Endothelial cell of umbilical vein (primary cell): Measurements from ENCODE around the gene ICAM1. TPM values are rescaled to one million over a fixed set of nuclear protein-coding genes. Genes with fewer than 3 reads are reported as not detected.

Experiments
- BruUV-seq: library from RNA; stranded (reverse); fragments of 400-500 nt; replicated peaks from 2 replicates; lab custom pipeline; 2021; lab: Mats Ljungman, UMichigan
- CTCF ChIA-PET: fragments of 300-600, 350-600 bp; sonication (Branson Sonifier 250); formaldehyde crosslinking; loops from one replicate; lab custom pipeline; 2021; ENCODE audit warnings: antibody characterized with exemption, inconsistent platforms; lab: Charles Lee
- POLR2A ChIA-PET: fragments of 300-600, 350-600 bp; sonication (Branson Sonifier 250); formaldehyde crosslinking; loops from one replicate; lab custom pipeline; 2021; ENCODE audit warnings: antibody characterized with exemption, inconsistent platforms; lab: Charles Lee
- DNase-seq: peaks from one replicate; pipeline ENCODE4 v3.0.0-alpha.2; 2011; ENCODE audit warnings: low read depth, low spot score
- FAIRE-seq: peaks from 2 replicates; lab custom pipeline; 2011; peaks lifted over from hg19 to GRCh38; lab: Jason Lieb, UNC
- H2AFZ ChIP-seq: 2 replicates; pipeline ENCODE4 v1.6.0; 2012; ENCODE audit warnings: low read depth, low read length, control low read depth, inconsistent platforms
- H3K27ac ChIP-seq: 2 replicates; pipeline ENCODE4 v1.5.1; 2011; ENCODE audit warnings: low read depth, mild to moderate bottlenecking, control low read depth, low read length, moderate library complexity; ENCODE audit not compliant: insufficient read depth
- H3K27me3 ChIP-seq, 2 experiments: 2 replicates each; pipeline versions ENCODE4 v1.6.0 to v1.6.1; 2011; ENCODE audit warnings: low read length in 2 of 2, mixed read lengths in 1 of 2; ENCODE audit not compliant: control insufficient read depth in 2 of 2, insufficient read depth in 2 of 2
- H3K36me3 ChIP-seq, 2 experiments: 2 replicates in 1 of 2; 3 replicates in 1 of 2; pipeline ENCODE4 v1.5.1; 2011; ENCODE audit warnings: low read length in 2 of 2, mild to moderate bottlenecking in 1 of 2, moderate library complexity in 1 of 2; ENCODE audit not compliant: control insufficient read depth in 2 of 2, insufficient read depth in 2 of 2; ENCODE audit errors: extremely low read depth in 1 of 2
- H3K4me1 ChIP-seq: 3 replicates; pipeline ENCODE4 v1.5.1; 2011; ENCODE audit warnings: mild to moderate bottlenecking, low read length; ENCODE audit not compliant: control insufficient read depth, insufficient read depth; ENCODE audit errors: extremely low read depth
- H3K4me2 ChIP-seq: 2 replicates; pipeline ENCODE4 v1.6.1; 2011; ENCODE audit warnings: low read length, control low read depth, mixed read lengths; ENCODE audit not compliant: insufficient read depth
- H3K4me3 ChIP-seq, 3 experiments: fragments of 200-600 bp in 1 of 3; sonication (generic), shearing (Covaris generic) in 1 of 3; replicated peaks in 1 of 3; 2 replicates each; pipeline ENCODE4 v1.5.1; 2011 to 2016; ENCODE audit warnings: control low read depth in 3 of 3, low read length in 3 of 3, mild to moderate bottlenecking in 2 of 3, inconsistent platforms in 1 of 3, low read depth in 1 of 3, moderate library complexity in 1 of 3; ENCODE audit not compliant: insufficient read depth in 1 of 3
- H3K79me2 ChIP-seq: 2 replicates; pipeline ENCODE4 v1.6.0; 2012; ENCODE audit warnings: low read length, inconsistent platforms; ENCODE audit not compliant: control insufficient read depth, insufficient read depth
- H3K9ac ChIP-seq: replicated peaks from 2 replicates; pipeline ENCODE3; 2011; ENCODE audit warnings: low read length, control low read depth; ENCODE audit not compliant: insufficient read depth; ENCODE audit errors: extremely low read depth
- H3K9me1 ChIP-seq: replicated peaks from 3 replicates; pipeline ENCODE4 v1.6.0; 2011; ENCODE audit warnings: mild to moderate bottlenecking, low read length; ENCODE audit not compliant: control insufficient read depth, insufficient read depth; ENCODE audit errors: extremely low read depth
- H3K9me3 ChIP-seq: replicated peaks from 2 replicates; pipeline ENCODE4 v1.5.1; 2012; ENCODE audit warnings: low read length, inconsistent platforms; ENCODE audit not compliant: control insufficient read depth, insufficient read depth
- H4K20me1 ChIP-seq: replicated peaks from 2 replicates; pipeline ENCODE3; 2011; ENCODE audit warnings: mild to moderate bottlenecking, low read length; ENCODE audit not compliant: control insufficient read depth, insufficient read depth; ENCODE audit errors: extremely low read depth
- CTCF ChIP-seq, 2 donors: IDR thresholded peaks; 1 replicate in 1 of 2; 2 replicates in 1 of 2; pipeline ENCODE4 v1.5.1; 2011; ENCODE audit warnings: low read length in 2 of 2, mild to moderate bottlenecking in 2 of 2, moderate library complexity in 2 of 2, control low read depth in 1 of 2, inconsistent platforms in 1 of 2, low read depth in 1 of 2; ENCODE audit not compliant: insufficient read depth in 1 of 2; ENCODE audit errors: extremely low read depth in 1 of 2
- EZH2 ChIP-seq: IDR thresholded peaks from 2 replicates; pipeline ENCODE4 v1.6.1; 2012; ENCODE audit warnings: borderline replicate concordance, low read depth, mild to moderate bottlenecking, moderate library complexity, low read length, inconsistent platforms; ENCODE audit not compliant: severe bottlenecking
- FOS ChIP-seq: IDR thresholded peaks from 2 replicates; pipeline ENCODE4 v1.6.1; 2011; ENCODE audit warnings: mild to moderate bottlenecking, low read length, moderate library complexity, borderline replicate concordance; ENCODE audit not compliant: insufficient read depth
- GATA2 ChIP-seq: IDR thresholded peaks from 2 replicates; pipeline ENCODE4 v1.7.0; 2011; ENCODE audit warnings: low read depth, mild to moderate bottlenecking, moderate library complexity, mixed read lengths, low read length; ENCODE audit not compliant: insufficient read length, insufficient read depth
- JUN ChIP-seq: IDR thresholded peaks from 2 replicates; pipeline ENCODE4 v1.6.1; 2011; ENCODE audit warnings: borderline replicate concordance, low read depth; ENCODE audit not compliant: insufficient read length, insufficient read depth
- MAX ChIP-seq: IDR thresholded peaks from 2 replicates; pipeline ENCODE4 v1.6.1; 2011; ENCODE audit not compliant: insufficient read depth, insufficient read length
- MYC ChIP-seq: IDR thresholded peaks from one replicate; pipeline ENCODE4 v1.6.1; 2011; ENCODE audit warnings: mild to moderate bottlenecking, low read depth, low read length
- POLR2A ChIP-seq: IDR thresholded peaks from 2 replicates; pipeline ENCODE4 v1.6.1; 2012; ENCODE audit warnings: low read depth, mild to moderate bottlenecking, control low read depth, low read length
- POLR2AphosphoS5 ChIP-seq: IDR thresholded peaks from 2 replicates; pipeline ENCODE4 v1.6.1; 2012; ENCODE audit warnings: low read depth, mild to moderate bottlenecking, control low read depth, low read length, moderate library complexity; ENCODE audit not compliant: insufficient read depth
- dilution Hi-C: fragments of 300-500 bp; cut with MboI; formaldehyde crosslinking; loops from one replicate; pipeline ENCODE4 v1.15.0; 2019; ENCODE audit warnings: low sequenced_read_pairs; ENCODE audit not compliant: extremely low pct_ligation_motif_present
- intact Hi-C: fragments of 100-400 bp; cut with micrococcal nuclease; formaldehyde crosslinking; loops from one replicate; pipeline ENCODE4 v1.10.0; 2022
- polyA plus RNA-seq, 4 experiments: library from polyadenylated mRNA; depleted of rRNA in 3 of 4; stranded (reverse) in 3 of 4; unstranded in 1 of 4; fragments of >200 nt; gene quantifications; 2 replicates each; pipeline versions ENCODE4 v1.2.1 to v1.2.3, GENCODE V29; 2011 to 2012; ENCODE audit warnings: missing spikeins in 1 of 4
- total RNA-seq: library from RNA; stranded (reverse); gene quantifications from 2 replicates; pipeline ENCODE4 v1.2.3, GENCODE V29; 2021

The ICAM1 gene
- total and polyA plus RNA-seq, 2 donors (not counting 3 experiments of a cell fraction or from before 2014, with no cell fraction given) = 20.5 to 30.4 TPM

- dilution Hi-C loops (no loop called here), intact Hi-C loops (no loop called here)
- Histone ChIP-seq H3K27me3 (no peaks in the 10 kb centered on the region), H3K9me3 (no peaks in the 10 kb centered on the region), H2AFZ (no peak overlapping the region), H3K4me3 (no peak overlapping the region), H4K20me1 (no peaks in the 10 kb centered on the region), H3K36me3 (no peaks in the 10 kb centered on the region), H3K9me1 (no peaks in the 10 kb centered on the region), H3K79me2 (no peaks in the 10 kb centered on the region), H3K9ac (no peak overlapping the region), H3K27ac (no peak overlapping the region), H3K4me1 (peaks cover 6% of the 10 kb centered on the region), H3K4me2 (no peak overlapping the region)
- TF ChIP-seq POLR2A (no peak), MAX (no peak), FOS (no peak), EZH2 (no peak), POLR2AphosphoS5 (no peak), CTCF (IDR thresholded peaks at IDR 0.05; ENCODE audit: extremely low read depth in 1 of 2, insufficient read depth in 1 of 2, low read depth in 1 of 2, low read length in 2 of 2) (no peak), JUN (no peak), GATA2 (no peak), MYC (no peak)
- POLR2A ChIA-PET = no interaction called here
- DNase-seq (no peak), FAIRE-seq (no peak)
- CTCF ChIA-PET = interaction anchor here (0.7 to 7.0 kb wide), 3 partner anchors 24 to 162 kb away, joined by 3 to 48 read pairs (median 5); no protein-coding TSS in a partner anchor
- BruUV-seq = no TSS peak
Observed at GRCh38 chr19:10226376-10227025, 44.4 kb upstream of the ICAM1 start.
